Measurements from ENCODE around the gene MSH2. TPM values are rescaled to one million over a fixed set of nuclear protein-coding genes. Genes with fewer than 3 reads are reported as not detected.

The MSH2 gene
- polyA plus RNA-seq, 1 donor, result 28.7 TPM

DNA sequence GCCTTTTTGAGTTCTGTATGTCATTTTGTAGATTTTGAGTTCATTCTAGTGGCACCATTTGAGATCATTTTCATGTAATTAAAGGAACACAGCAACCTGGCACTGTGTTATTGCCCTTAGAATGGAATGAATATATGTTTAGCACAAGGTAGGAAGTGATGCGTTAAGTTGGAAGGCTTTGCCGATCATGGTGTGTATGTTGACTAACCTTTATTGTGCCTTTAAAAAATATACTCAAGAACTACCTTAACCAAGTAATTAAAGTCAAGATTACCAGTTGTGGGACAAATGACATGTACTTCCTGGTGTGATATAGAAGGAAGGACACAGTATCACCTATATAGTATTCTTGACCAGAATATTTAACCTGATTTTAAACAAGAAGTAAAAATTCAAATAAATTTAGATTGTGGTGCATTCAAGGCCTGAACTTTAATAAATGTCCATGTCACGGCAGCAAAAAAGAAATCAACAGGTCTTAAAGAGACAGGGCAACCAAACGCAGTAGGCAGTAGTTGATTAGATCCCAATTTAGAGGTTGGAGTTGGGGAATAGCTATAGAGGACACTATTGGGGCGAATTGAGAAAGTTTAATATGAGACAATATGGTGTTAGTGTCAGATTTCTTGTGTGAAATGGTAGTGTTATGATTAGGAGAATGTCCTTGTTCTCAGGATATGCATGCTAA lies 68.6 kb downstream of the MSH2 start:
- H3K9me3 ChIP-seq (ENCODE audit: control insufficient read depth, low read depth, low read length), result no peaks in the 10 kb centered on the region
- H3K27me3 ChIP-seq (ENCODE audit: control insufficient read depth, insufficient read depth, low read length), result no peaks in the 10 kb centered on the region
- WGBS (ENCODE audit: insufficient coverage, low lambda C conversion rate), result 100% methylated on average over 3 of the region's 5 CpGs
- no peak for DNase-seq
- H3K4me1 ChIP-seq (ENCODE audit: control insufficient read depth, insufficient read depth, low read length), result no peaks in the 10 kb centered on the region
- H3K36me3 ChIP-seq (ENCODE audit: control insufficient read depth, insufficient read depth, low read length), result peaks cover 25% of the 10 kb centered on the region
- H3K27ac ChIP-seq (ENCODE audit: low read length), result no peak overlapping the region
- no peak overlapping the region for H3K4me3 ChIP-seq (ENCODE audit: low read length)

DNA sequence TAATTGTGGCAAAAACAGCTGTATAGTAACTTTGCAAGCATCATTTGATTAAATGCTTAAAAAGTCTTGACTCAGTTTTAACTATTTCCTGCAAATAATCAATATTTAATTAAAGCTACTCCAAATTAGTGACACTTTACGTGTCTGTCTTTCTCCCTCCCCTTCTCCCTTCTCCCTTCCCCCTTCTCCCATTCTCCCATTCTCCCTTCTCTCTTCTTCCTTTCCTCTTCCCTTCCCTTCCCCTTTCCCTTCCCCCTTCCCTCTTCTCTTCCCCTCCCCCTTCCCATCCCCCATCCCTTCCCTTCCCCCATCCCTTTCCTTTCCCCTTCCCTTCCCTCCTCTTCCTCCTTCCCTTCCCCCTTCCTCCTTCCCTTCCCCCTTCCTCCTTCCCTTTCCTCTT lies 76.9 kb downstream of the MSH2 start:
- WGBS (ENCODE audit: insufficient coverage, low lambda C conversion rate), result 100% methylated on average over 1 of the region's 1 CpG
- H3K27me3 ChIP-seq (ENCODE audit: control insufficient read depth, insufficient read depth, low read length), result no peaks in the 10 kb centered on the region
- H3K4me3 ChIP-seq (ENCODE audit: low read length), result no peak overlapping the region
- DNase-seq, result no peak
- peaks cover 18% of the 10 kb centered on the region for H3K36me3 ChIP-seq (ENCODE audit: control insufficient read depth, insufficient read depth, low read length)
- H3K4me1 ChIP-seq (ENCODE audit: control insufficient read depth, insufficient read depth, low read length), result no peaks in the 10 kb centered on the region
- no peak overlapping the region for H3K27ac ChIP-seq (ENCODE audit: low read length)
- H3K9me3 ChIP-seq (ENCODE audit: control insufficient read depth, low read depth, low read length), result no peaks in the 10 kb centered on the region

DNA sequence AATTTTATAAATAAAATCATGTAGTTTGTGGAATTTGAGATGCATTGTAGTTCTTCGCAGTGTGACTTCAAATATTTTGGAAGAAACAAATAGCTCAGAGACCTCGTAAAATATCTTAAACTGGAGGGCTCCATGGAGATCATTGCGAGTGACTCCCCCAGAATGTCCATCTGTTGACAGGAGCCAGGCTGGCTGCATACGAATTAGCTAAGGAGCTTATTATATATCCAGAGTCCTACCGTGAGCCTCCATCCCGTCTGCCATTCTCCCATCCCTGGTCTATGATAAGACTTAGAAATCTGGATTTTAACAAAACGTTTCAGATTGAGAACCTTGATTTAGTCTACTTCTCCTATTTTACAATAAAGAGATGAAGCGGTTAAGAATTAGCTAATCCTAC lies 80.2 kb downstream of the MSH2 start:
- WGBS (ENCODE audit: insufficient coverage, low lambda C conversion rate), result 100% methylated on average over 3 of the region's 8 CpGs
- DNase-seq, result no peak
- Histone ChIP-seq H3K27ac (ENCODE audit: low read length) (no peak overlapping the region), H3K36me3 (ENCODE audit: control insufficient read depth, insufficient read depth, low read length) (peaks cover 9% of the 10 kb centered on the region), H3K4me3 (ENCODE audit: low read length) (no peak overlapping the region), H3K9me3 (ENCODE audit: control insufficient read depth, low read depth, low read length) (no peaks in the 10 kb centered on the region), H3K4me1 (ENCODE audit: control insufficient read depth, insufficient read depth, low read length) (no peaks in the 10 kb centered on the region), H3K27me3 (ENCODE audit: control insufficient read depth, insufficient read depth, low read length) (no peaks in the 10 kb centered on the region)

DNA sequence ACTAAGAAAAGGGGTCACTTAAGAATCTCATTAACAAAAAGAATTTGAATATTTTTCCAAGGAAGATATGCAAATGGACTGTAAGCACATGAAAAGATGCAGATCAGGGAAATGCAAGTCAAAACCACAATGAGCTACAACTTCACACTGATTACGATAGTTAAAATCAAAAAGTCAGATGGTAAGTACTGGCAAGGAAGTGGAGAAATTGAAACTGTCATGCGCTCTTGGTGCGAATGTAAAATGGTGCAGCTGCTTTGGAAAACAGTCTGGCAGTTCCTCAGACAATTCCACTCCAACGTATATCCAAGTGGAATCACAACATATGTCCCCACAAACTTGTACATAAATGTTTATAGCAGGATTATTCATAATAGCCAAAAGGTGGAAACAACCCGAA lies 81.4 kb downstream of the MSH2 start:
- no peak overlapping the region for H3K4me3 ChIP-seq (ENCODE audit: low read length)
- no peak for DNase-seq
- no peaks in the 10 kb centered on the region for H3K9me3 ChIP-seq (ENCODE audit: control insufficient read depth, low read depth, low read length)
- H3K36me3 ChIP-seq (ENCODE audit: control insufficient read depth, insufficient read depth, low read length), result peaks cover 8% of the 10 kb centered on the region
- no peaks in the 10 kb centered on the region for H3K4me1 ChIP-seq (ENCODE audit: control insufficient read depth, insufficient read depth, low read length)
- H3K27me3 ChIP-seq (ENCODE audit: control insufficient read depth, insufficient read depth, low read length), result no peaks in the 10 kb centered on the region
- WGBS (ENCODE audit: insufficient coverage, low lambda C conversion rate), result 86% methylated on average over 1 of the region's 5 CpGs
- no peak overlapping the region for H3K27ac ChIP-seq (ENCODE audit: low read length)

DNA sequence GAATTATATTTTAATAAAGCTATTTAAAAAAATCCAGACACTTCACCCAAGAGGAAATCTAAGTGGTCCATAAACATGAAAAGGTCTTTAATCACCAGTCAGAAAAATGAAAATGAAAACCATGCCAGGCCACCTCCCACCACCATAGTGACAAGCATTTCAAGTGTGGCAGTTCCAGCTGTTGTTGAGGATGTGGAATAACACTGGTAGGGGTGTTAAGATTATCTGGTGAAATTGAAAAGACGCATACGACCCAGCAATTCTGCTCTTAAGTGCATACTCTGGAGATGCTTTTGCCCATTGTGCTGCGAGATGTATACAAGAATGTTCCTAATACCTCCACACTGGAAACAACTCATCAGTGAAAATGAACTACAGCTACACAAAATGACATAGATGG lies 82.2 kb downstream of the MSH2 start:
- no peaks in the 10 kb centered on the region for H3K4me1 ChIP-seq (ENCODE audit: control insufficient read depth, insufficient read depth, low read length)
- H3K36me3 ChIP-seq (ENCODE audit: control insufficient read depth, insufficient read depth, low read length), result peaks cover 8% of the 10 kb centered on the region
- no peak for DNase-seq
- no CpG with 5 or more reads among the region's 3 CpGs for WGBS (ENCODE audit: insufficient coverage, low lambda C conversion rate)
- H3K4me3 ChIP-seq (ENCODE audit: low read length), result no peak overlapping the region
- H3K27ac ChIP-seq (ENCODE audit: low read length), result no peak overlapping the region
- H3K27me3 ChIP-seq (ENCODE audit: control insufficient read depth, insufficient read depth, low read length), result no peaks in the 10 kb centered on the region
- H3K9me3 ChIP-seq (ENCODE audit: control insufficient read depth, low read depth, low read length), result no peaks in the 10 kb centered on the region

DNA sequence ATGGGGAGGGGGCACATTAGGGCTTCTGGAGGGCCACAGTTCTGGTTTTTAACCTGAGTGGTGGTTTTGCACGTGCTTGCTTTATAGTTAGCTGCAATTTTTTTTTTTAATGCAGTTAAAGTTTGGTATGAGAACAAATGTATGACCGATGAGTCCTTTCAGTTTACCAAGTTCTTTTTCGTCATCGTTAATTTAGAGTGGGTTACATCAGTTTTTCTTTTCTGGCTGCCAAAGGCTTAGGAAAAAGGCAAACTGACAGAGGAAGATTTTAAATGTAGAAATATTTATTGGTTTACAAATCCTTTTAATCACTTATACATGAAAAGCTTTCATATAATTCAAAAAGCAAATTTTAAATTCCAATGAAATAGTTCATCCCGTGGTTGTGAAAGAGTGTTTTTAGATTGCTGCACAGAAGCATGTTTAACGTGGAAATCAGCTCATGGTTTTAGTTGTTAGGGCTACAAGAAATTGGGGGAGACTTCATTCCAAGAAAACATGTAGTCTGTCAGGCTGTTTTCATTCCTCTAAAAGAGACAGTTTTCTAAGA lies 82.9 kb downstream of the MSH2 start:
- Histone ChIP-seq H3K27me3 (ENCODE audit: control insufficient read depth, insufficient read depth, low read length) (no peaks in the 10 kb centered on the region), H3K4me3 (ENCODE audit: low read length) (no peak overlapping the region), H3K9me3 (ENCODE audit: control insufficient read depth, low read depth, low read length) (no peaks in the 10 kb centered on the region), H3K4me1 (ENCODE audit: control insufficient read depth, insufficient read depth, low read length) (no peaks in the 10 kb centered on the region), H3K27ac (ENCODE audit: low read length) (no peak overlapping the region), H3K36me3 (ENCODE audit: control insufficient read depth, insufficient read depth, low read length) (peaks cover 6% of the 10 kb centered on the region)
- 100% methylated on average over 1 of the region's 6 CpGs for WGBS (ENCODE audit: insufficient coverage, low lambda C conversion rate)
- DNase-seq, result no peak

DNA sequence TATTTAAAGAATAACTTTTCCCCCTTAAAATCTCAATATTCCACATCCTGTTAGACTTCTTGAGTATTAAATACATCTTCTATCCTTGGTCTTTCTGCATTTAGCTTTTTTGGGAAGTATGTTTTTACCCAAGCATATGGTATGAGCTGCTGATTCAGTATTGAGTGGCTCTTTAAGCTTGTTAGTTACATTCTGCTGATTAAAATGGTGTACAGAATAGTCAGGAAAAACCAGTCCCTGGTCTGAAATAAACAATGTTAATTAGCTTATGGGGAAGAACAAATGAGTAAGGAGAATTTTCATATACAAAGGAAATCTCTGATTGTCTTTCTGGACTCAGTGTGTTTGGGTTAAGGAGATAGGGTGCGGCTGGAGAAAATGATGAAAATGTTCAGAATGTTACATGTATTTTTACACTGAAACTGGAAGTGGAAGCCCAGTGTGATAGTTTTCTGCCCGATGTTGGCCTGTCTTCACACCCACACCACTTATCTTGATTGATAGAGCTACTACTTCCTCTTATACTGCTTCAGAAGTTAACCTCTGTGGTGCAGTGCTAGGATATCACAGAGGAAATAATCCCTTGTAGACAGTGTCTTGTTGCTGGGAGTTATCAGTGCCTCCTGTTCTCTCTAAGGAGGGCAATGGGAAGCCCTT lies 84.0 kb downstream of the MSH2 start:
- Histone ChIP-seq H3K4me1 (ENCODE audit: control insufficient read depth, insufficient read depth, low read length) (no peaks in the 10 kb centered on the region), H3K27me3 (ENCODE audit: control insufficient read depth, insufficient read depth, low read length) (no peaks in the 10 kb centered on the region), H3K9me3 (ENCODE audit: control insufficient read depth, low read depth, low read length) (no peaks in the 10 kb centered on the region), H3K36me3 (ENCODE audit: control insufficient read depth, insufficient read depth, low read length) (peaks cover 6% of the 10 kb centered on the region), H3K4me3 (ENCODE audit: low read length) (no peak overlapping the region), H3K27ac (ENCODE audit: low read length) (no peak overlapping the region)
- peak in 1 of 2 donors; percentile 13 for DNase-seq
- 17% methylated on average over 1 of the region's 2 CpGs for WGBS (ENCODE audit: insufficient coverage, low lambda C conversion rate)

DNA sequence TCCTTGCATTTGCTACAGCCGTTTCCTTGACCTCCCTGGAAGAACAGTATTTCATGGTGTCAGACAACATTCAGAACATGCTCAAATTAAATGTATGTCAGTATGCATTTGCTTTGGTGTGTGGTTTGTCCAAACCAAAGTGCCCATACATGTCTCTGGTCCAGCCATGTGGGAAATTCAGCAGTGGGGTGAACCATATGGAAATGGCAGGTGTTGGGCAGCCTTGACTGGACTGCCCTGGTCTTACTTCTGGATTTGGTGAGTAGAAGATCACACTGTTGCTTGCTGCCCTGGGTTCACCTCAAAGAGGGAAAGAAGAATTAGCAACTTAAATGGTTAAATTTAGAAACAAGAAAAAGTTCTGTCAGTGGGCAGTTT lies 84.5 kb downstream of the MSH2 start:
- no peak for DNase-seq
- no peak overlapping the region for H3K27ac ChIP-seq (ENCODE audit: low read length)
- no peaks in the 10 kb centered on the region for H3K27me3 ChIP-seq (ENCODE audit: control insufficient read depth, insufficient read depth, low read length)
- no peaks in the 10 kb centered on the region for H3K4me1 ChIP-seq (ENCODE audit: control insufficient read depth, insufficient read depth, low read length)
- peaks cover 6% of the 10 kb centered on the region for H3K36me3 ChIP-seq (ENCODE audit: control insufficient read depth, insufficient read depth, low read length)
- no peak overlapping the region for H3K4me3 ChIP-seq (ENCODE audit: low read length)
- no CpG with 5 or more reads among the region's 1 CpG for WGBS (ENCODE audit: insufficient coverage, low lambda C conversion rate)
- H3K9me3 ChIP-seq (ENCODE audit: control insufficient read depth, low read depth, low read length), result no peaks in the 10 kb centered on the region

DNA sequence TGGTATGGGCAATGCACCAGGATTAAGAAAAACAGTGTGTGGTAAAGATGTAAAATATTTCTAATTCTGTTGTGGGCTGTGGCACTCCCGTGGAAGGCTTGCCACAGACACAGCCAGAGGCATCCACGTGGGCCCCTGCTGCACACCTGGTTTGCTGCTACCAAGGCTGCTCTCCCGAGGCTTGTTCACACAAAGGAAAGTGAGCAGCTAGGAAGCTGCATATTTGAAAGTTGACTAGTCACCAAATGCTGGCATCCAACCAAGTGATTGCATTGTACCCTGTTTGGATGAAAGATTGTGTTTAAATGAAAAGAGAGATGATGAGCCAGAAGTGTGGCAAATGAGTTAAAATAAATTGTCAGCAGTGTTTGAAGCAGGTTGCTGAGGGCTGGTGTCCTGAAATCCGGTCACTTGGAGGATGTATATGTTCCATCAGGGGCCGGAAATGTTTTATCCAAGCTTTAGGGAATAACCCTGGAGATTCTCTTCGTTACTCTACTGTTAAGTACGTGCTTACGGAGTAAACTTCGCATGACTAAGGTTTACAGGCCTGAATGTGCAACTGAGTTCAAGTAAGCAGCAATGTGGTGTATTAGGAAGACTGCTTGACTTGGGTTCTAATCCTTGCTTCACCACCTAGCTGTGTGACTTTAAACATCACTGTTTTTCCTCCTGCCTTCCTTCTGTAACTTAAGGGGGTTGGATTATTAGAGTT lies 86.1 kb downstream of the MSH2 start:
- Histone ChIP-seq H3K4me1 (ENCODE audit: control insufficient read depth, insufficient read depth, low read length) (no peaks in the 10 kb centered on the region), H3K36me3 (ENCODE audit: control insufficient read depth, insufficient read depth, low read length) (peaks cover 2% of the 10 kb centered on the region), H3K27me3 (ENCODE audit: control insufficient read depth, insufficient read depth, low read length) (no peaks in the 10 kb centered on the region), H3K9me3 (ENCODE audit: control insufficient read depth, low read depth, low read length) (no peaks in the 10 kb centered on the region), H3K27ac (ENCODE audit: low read length) (no peak overlapping the region), H3K4me3 (ENCODE audit: low read length) (no peak overlapping the region)
- WGBS (ENCODE audit: insufficient coverage, low lambda C conversion rate), result no CpG with 5 or more reads among the region's 9 CpGs
- DNase-seq, result no peak

DNA sequence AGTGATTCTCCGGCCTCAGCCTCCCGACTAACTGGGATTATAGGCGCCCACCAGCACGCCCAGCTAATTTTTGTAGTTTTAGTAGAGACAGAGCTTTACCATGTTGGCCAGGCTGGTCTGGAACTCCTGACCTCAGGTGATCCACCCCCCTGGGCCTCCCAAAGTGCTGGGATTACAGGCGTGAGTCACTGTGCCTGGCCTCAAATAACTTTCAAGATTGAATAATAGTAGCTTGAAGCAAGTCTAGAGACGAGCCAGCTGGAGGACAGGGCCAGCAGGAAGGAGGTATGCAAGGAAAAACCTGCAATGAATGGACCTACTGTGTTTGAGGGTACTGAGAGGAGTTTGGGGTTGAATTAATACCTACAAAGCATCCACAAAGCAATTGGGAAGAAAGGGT lies 87.5 kb downstream of the MSH2 start:
- no peaks in the 10 kb centered on the region for H3K4me1 ChIP-seq (ENCODE audit: control insufficient read depth, insufficient read depth, low read length)
- WGBS (ENCODE audit: insufficient coverage, low lambda C conversion rate), result no CpG with 5 or more reads among the region's 6 CpGs
- no peak overlapping the region for H3K27ac ChIP-seq (ENCODE audit: low read length)
- H3K36me3 ChIP-seq (ENCODE audit: control insufficient read depth, insufficient read depth, low read length), result no peaks in the 10 kb centered on the region
- H3K27me3 ChIP-seq (ENCODE audit: control insufficient read depth, insufficient read depth, low read length), result no peaks in the 10 kb centered on the region
- H3K4me3 ChIP-seq (ENCODE audit: low read length), result no peak overlapping the region
- DNase-seq, result no peak
- no peaks in the 10 kb centered on the region for H3K9me3 ChIP-seq (ENCODE audit: control insufficient read depth, low read depth, low read length)

Data from large intestine (tissue), 3 donors.